Liver (tissue), 9 donors: Measurements from ENCODE around the gene KAT5. TPM values are rescaled to one million over a fixed set of nuclear protein-coding genes. Genes with fewer than 3 reads are reported as not detected.

Experiments used
- DNase-seq: peaks from one replicate; pipeline ENCODE4 v3.0.0-alpha.2; 2017; ENCODE audit warnings: low spot score
- H3K27ac ChIP-seq, 2 donors: one replicate each; pipeline ENCODE4 v1.7.0; 2013; ENCODE audit warnings: inconsistent platforms in 2 of 2, low read length in 2 of 2, control low read depth in 1 of 2, low read depth in 1 of 2, mild to moderate bottlenecking in 1 of 2
- H3K27me3 ChIP-seq, 4 donors: one replicate each; pipeline versions ENCODE4 v1.6.1 to v1.7.0; 2013; ENCODE audit warnings: low read length in 3 of 4, inconsistent platforms in 1 of 4, mild to moderate bottlenecking in 1 of 4, moderate library complexity in 1 of 4; ENCODE audit not compliant: control insufficient read depth in 4 of 4, insufficient read depth in 4 of 4
- H3K36me3 ChIP-seq, 4 donors: one replicate each; pipeline versions ENCODE4 v1.6.1 to v1.7.0; 2013; ENCODE audit warnings: low read length in 3 of 4, mild to moderate bottlenecking in 3 of 4, low read depth in 1 of 4, moderate library complexity in 1 of 4; ENCODE audit not compliant: control insufficient read depth in 4 of 4, insufficient read depth in 3 of 4
- H3K4me1 ChIP-seq, 4 donors: one replicate each; pipeline versions ENCODE4 v1.6.1 to v1.7.0; 2013; ENCODE audit warnings: low read length in 3 of 4, mild to moderate bottlenecking in 3 of 4, moderate library complexity in 1 of 4; ENCODE audit not compliant: control insufficient read depth in 4 of 4, insufficient read depth in 4 of 4
- H3K4me3 ChIP-seq, 3 donors: one replicate each; pipeline versions ENCODE4 v1.6.1 to v1.7.0; 2013; ENCODE audit warnings: low read length in 3 of 3, control low read depth in 1 of 3, low read depth in 1 of 3, mild to moderate bottlenecking in 1 of 3
- H3K9ac ChIP-seq, 2 donors: one replicate each; pipeline ENCODE4 v1.7.0; 2013; ENCODE audit warnings: low read length in 2 of 2, mild to moderate bottlenecking in 2 of 2, moderate library complexity in 2 of 2, control low read depth in 1 of 2, low read depth in 1 of 2
- H3K9me3 ChIP-seq, 4 donors: one replicate each; pipeline versions ENCODE4 v1.6.1 to v1.7.0; 2013; ENCODE audit warnings: low read length in 3 of 4; ENCODE audit not compliant: control insufficient read depth in 4 of 4
- ATF3 ChIP-seq: IDR thresholded peaks from 2 replicates; pipeline ENCODE4 v1.6.1; 2016; ENCODE audit warnings: antibody characterized with exemption
- CTCF ChIP-seq: fragments of 150-350 bp; IDR thresholded peaks from 2 replicates; pipeline ENCODE4 v1.5.1; 2017; ENCODE audit warnings: improper control_type of control experiment, low read depth, low read length; ENCODE audit not compliant: missing input control
- EGR1 ChIP-seq, 2 donors: IDR thresholded peaks; 2 replicates each; pipeline ENCODE4 v1.6.1; 2016 to 2018; ENCODE audit warnings: antibody characterized with exemption in 2 of 2, low read depth in 2 of 2
- FOXA1 ChIP-seq: IDR thresholded peaks from 2 replicates; pipeline ENCODE4 v1.6.1; 2016; ENCODE audit warnings: antibody characterized with exemption
- FOXA2 ChIP-seq: IDR thresholded peaks from 2 replicates; pipeline ENCODE4 v1.6.1; 2016; ENCODE audit warnings: antibody characterized with exemption
- GABPA ChIP-seq, 2 donors: IDR thresholded peaks in 1 of 2; conservative IDR thresholded peaks in 1 of 2; 2 replicates each; pipeline ENCODE4 v1.6.1; 2016; ENCODE audit warnings: antibody characterized with exemption in 2 of 2, mild to moderate bottlenecking in 1 of 2, moderate library complexity in 1 of 2
- HNF4A ChIP-seq, 2 donors: conservative IDR thresholded peaks; 2 replicates each; pipeline ENCODE4 v1.6.1; 2016; ENCODE audit warnings: antibody characterized with exemption in 2 of 2, mild to moderate bottlenecking in 2 of 2
- HNF4G ChIP-seq: IDR thresholded peaks from 2 replicates; pipeline ENCODE4 v1.6.1; 2016; ENCODE audit warnings: antibody characterized with exemption
- JUND ChIP-seq, 2 donors: IDR thresholded peaks; 2 replicates each; pipeline ENCODE4 v1.6.1; 2016; ENCODE audit warnings: antibody characterized with exemption in 2 of 2
- NR2F2 ChIP-seq: IDR thresholded peaks from 2 replicates; pipeline ENCODE4 v1.6.1; 2016; ENCODE audit warnings: antibody characterized with exemption
- RAD21 ChIP-seq, 2 donors: IDR thresholded peaks; 2 replicates each; pipeline ENCODE4 v1.6.1; 2016; ENCODE audit warnings: antibody characterized with exemption in 2 of 2, mild to moderate bottlenecking in 2 of 2
- REST ChIP-seq: IDR thresholded peaks from 2 replicates; pipeline ENCODE4 v1.6.1; 2016; ENCODE audit warnings: antibody characterized with exemption, mild to moderate bottlenecking
- RXRA ChIP-seq, 2 donors: IDR thresholded peaks; 2 replicates each; pipeline ENCODE4 v1.6.1; 2017 to 2018; ENCODE audit warnings: antibody characterized with exemption in 2 of 2, mild to moderate bottlenecking in 1 of 2
- SP1 ChIP-seq: IDR thresholded peaks from 2 replicates; pipeline ENCODE4 v1.6.1; 2018; ENCODE audit warnings: antibody characterized with exemption, mild to moderate bottlenecking
- TAF1 ChIP-seq: conservative IDR thresholded peaks from 2 replicates; pipeline ENCODE4 v1.6.1; 2016; ENCODE audit warnings: antibody characterized with exemption, mild to moderate bottlenecking
- ZBTB33 ChIP-seq: IDR thresholded peaks from 2 replicates; pipeline ENCODE4 v1.6.1; 2016; ENCODE audit warnings: antibody characterized with exemption
- WGBS: extraction: QIAGEN DNeasy Blood & Tissue Kit; methylation state at CpG from one replicate; pipeline ENCODE4 v1.1.7; 2013; 5-methylcytosine and 5-hydroxymethylcytosine counted together
- polyA plus RNA-seq, 2 donors: library from polyadenylated mRNA; stranded (reverse) in 1 of 2; unstranded in 1 of 2; fragments of 200-250 nt in 1 of 2; fragments of >200 nt in 1 of 2; fragmentation: Nextera tagmentation in 1 of 2; extraction: Ambion mirVana in 1 of 2; gene quantifications; one replicate each; pipeline versions ENCODE4 v1.2.1 to v1.2.3, GENCODE V29; 2013 to 2015
- total RNA-seq, 2 donors: library from RNA; depleted of rRNA; stranded (reverse); fragments of >200 nt; gene quantifications; one replicate each; pipeline ENCODE4 v1.2.3, GENCODE V29; 2014
- donor health status: healthy.
- donor health status: healthy.
- donor health status: healthy.
- donor health status: healthy.
- donor health status: healthy.

Gene KAT5
- total and polyA plus RNA-seq, 4 donors, result 15.5 to 22.9 (median 18.4) TPM

- Histone ChIP-seq H3K9ac (no peak overlapping the region), H3K36me3 (peaks cover 11 to 54% (median 42%) of the 10 kb centered on the region in 4 donors), H3K4me3 (no peak overlapping the region), H3K4me1 (peaks cover 5 to 31% (median 22%) of the 10 kb centered on the region in 4 donors), H3K27me3 (no peaks in the 10 kb centered on the region), H3K9me3 (no peaks in the 10 kb centered on the region), H3K27ac (no peak overlapping the region)
- DNase-seq, result no peak
- no peak for TF ChIP-seq ZBTB33
- TF ChIP-seq RAD21 (IDR thresholded peaks at IDR 0.05), result no peak
- TF ChIP-seq CTCF, result no peak
- TF ChIP-seq HNF4A (conservative IDR thresholded peaks at IDR 0.05), result no peak
- no peak for TF ChIP-seq TAF1
- no peak for TF ChIP-seq REST
- TF ChIP-seq NR2F2, result no peak
- TF ChIP-seq FOXA1, result no peak
- TF ChIP-seq JUND (IDR thresholded peaks at IDR 0.05), result no peak
- 86% methylated on average over 6 of the region's 6 CpGs for WGBS
Measured at GRCh38 chr11:65717906-65718305, 5.9 kb downstream of the KAT5 start.

- Histone ChIP-seq H3K4me3 (no peak overlapping the region), H3K27ac (no peak overlapping the region), H3K4me1 (peaks cover 5 to 25% (median 21%) of the 10 kb centered on the region in 4 donors), H3K36me3 (peaks cover 11 to 51% (median 41%) of the 10 kb centered on the region in 4 donors), H3K9ac (no peak overlapping the region), H3K9me3 (no peaks in the 10 kb centered on the region), H3K27me3 (no peaks in the 10 kb centered on the region)
- TF ChIP-seq RAD21 (IDR thresholded peaks at IDR 0.05), result no peak
- TF ChIP-seq SP1, result no peak
- TF ChIP-seq ZBTB33, result no peak
- TF ChIP-seq ATF3, result no peak
- no peak for TF ChIP-seq RXRA (IDR thresholded peaks at IDR 0.05)
- TF ChIP-seq HNF4G, result no peak
- no peak for TF ChIP-seq NR2F2
- no peak for TF ChIP-seq GABPA (IDR thresholded peaks at IDR 0.05 in 1 of 2, conservative IDR thresholded peaks at IDR 0.05 in 1 of 2)
- no peak for TF ChIP-seq JUND (IDR thresholded peaks at IDR 0.05)
- no peak for TF ChIP-seq FOXA2
- no peak for TF ChIP-seq EGR1 (IDR thresholded peaks at IDR 0.05; ENCODE audit: low read depth in 2 of 2)
- DNase-seq, result no peak
- 96% methylated on average over 4 of the region's 4 CpGs for WGBS
Measured at GRCh38 chr11:65718531-65718930, 6.5 kb downstream of the KAT5 start.
